Activated T-cell treated with anti-CD3 and anti-CD28 coated beads for 24 hours (primary cell): Measurements from ENCODE around the gene TBC1D24.

ENCODE experiments used
- DNase-seq: peaks from one replicate; pipeline ENCODE4 v3.0.0-alpha.2; 2020; ENCODE audit warnings: low read depth

The TBC1D24 gene

GRCh38 chr16:2450975-2451381 is 23.9 kb upstream of the TBC1D24 start:
- no peak for DNase-seq

GRCh38 chr16:2451851-2452320 is 23.0 kb upstream of the TBC1D24 start:
- DNase-seq: no peak

DNA sequence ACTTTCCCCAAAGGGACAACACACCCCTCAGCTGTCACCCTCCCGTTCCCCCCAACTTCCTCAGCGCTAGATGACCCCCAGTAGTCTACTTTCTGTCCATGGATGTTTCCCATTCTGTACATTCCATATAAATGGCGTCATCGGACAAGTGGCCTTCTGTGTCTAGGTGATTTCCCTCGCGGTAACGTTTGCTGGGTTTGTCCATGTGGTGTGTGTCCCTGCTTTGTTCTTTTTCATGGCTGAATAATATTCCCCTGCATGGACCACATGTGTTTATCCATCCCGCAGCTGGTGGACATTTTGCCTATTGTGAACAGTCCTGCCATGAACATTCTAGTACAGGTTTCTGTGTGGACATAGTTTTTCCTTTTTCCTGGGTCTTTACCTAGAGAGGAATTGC is 22.3 kb upstream of the TBC1D24 start:
- DNase-seq: no peak

DNA sequence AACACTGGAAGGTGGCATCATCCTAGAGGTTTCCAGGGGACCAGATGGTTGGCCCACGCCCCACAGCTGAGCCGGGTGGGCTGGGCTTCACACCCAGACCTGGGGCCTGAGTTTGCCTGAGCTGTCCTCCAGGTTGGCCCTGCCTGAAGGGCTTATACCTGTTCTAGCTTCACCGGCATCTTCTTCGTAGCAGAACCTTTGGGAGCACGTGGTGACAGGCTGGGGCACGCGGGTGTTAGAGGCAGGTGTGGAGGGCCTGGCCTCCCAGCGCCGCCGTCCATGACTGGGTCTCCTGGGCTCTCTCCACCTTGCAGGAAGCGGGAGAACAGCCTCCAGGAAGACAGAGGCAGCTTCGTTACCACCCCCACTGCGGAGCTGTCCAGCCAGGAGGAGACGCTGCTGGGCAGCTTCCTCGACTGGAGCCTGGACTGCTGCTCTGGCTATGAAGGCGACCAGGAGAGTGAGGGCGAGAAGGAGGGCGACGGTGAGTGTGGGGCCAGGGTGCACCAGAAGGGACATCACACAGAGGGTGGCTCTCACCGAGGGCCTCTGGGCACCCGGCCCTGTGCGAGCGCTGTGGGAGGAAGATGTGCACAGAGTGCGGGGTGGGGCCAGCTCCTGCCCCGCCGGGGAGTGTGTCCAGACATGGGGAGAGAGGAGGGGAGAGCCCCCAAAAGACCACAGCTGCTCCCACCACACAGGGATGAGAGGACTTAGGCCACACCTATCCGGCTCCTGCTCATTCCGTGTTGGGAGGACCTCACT is 19.7 kb upstream of the TBC1D24 start:
- DNase-seq: no peak

DNA sequence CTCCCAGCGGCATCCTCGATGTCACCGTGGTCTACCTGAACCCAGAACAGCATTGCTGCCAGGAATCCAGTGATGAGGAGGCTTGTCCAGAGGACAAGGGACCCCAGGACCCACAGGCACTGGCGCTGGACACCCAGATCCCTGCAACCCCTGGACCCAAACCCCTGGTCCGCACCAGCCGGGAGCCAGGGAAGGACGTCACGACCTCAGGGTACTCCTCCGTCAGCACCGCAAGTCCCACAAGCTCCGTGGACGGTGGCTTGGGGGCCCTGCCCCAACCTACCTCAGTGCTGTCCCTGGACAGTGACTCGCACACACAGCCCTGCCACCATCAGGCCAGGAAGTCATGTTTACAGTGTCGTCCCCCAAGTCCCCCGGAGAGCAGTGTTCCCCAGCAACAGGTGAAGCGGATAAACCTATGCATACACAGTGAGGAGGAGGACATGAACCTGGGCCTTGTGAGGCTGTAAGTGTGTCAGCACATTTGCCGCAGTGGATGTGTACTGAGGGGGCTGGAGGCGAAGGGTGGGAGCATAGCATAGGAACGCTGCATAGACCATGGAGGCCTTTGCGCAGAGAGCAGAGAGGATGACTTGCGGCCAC is 18.3 kb upstream of the TBC1D24 start:
- no peak for DNase-seq

DNA sequence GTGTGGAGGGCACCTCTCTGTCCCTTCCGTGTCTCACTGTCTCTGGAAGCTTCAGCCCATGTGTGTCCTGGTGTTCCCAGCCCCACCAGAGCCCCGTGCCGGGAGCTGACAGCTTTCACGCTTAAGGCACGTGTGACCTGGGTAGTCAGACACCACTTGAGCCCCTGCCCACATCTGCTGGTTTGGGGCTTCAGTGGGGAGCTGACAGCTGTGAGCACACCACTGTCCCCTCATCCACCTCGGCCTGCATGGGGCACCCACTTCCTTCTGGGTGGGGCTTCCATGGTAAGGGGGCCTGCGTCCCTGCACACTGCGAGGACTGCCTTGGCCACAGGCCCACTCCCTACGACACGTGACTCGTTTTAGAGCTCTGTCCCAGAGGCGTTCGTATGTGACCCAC is 17.7 kb upstream of the TBC1D24 start:
- no peak for DNase-seq

- no peak for DNase-seq
Observed at GRCh38 chr16:2457946-2458345, 17.0 kb upstream of the TBC1D24 start.

DNA sequence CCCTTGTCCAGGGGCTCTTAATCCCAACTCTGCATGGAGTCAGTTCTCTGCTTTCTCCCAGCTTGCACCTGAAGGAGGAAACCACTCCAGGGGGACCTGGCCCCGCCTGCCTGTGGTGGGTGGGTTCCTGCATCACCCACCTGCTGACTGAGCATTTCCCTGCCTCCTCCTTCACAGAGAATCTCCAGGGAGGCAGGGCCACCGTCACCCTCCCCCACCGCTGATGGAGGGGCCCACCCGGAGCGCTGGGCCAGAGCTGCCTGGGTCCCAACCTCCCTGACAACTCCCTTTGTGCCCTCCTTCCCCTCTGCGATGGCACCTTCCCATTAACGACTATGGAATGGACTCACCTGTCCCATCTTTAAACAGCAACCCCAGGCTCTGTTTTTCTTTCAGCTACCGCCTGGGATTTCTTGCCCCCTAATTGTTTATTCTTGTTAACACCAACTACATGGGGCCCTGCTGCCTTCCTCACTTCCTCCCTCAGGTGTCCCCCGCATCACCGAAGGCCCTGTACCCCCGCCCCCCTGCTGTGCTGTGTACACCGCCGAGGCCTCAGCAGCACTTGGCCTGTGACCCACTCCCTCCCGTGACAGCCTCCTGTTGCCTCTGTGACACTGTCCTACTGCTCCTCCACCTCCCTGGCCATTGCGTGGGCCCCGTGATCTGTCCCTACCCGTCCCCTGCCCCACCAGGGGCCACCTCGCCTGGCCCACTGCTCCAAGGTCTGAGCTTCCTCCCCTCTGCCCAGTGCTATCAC is 15.9 kb upstream of the TBC1D24 start:
- DNase-seq: no peak

DNA sequence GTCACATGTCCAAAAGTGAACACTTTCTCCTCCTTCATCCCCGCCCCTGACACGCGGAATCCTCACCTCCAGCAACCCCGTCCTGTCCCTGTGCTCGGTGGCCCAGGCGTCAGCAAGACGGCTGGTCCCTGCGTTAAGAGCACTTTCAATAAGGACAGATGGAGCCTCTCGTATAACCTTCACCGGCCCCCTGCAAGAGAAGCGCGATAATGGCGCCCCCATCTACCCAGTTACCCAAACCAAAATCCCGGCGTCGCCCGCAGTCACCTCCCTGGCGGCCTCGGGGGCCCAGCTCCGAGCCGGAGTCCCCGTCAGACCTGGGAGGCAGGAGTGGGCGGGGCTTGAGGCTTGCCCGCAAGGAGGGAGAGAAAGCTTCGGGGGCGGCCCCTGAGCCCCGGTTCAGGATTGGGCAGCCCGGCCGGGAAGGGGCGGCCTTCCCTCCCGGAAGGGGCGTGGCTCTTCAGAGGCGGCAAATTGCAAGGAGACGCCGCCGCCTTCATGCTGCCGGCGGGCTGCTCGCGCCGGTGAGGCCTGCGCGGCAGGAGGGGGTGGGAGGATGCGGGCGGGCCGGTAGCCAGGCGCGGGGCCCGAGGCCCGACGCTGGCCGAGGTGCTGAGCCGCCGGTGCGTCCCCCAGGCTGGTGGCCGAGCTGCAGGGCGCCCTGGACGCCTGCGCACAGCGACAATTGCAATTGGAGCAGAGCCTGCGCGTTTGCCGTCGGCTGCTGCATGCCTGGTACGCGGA is 15.1 kb upstream of the TBC1D24 start, which contains the start of gene TEDC2:
Gene TEDC2, plus strand, starts transcription at position 463 of the 744 bp plus-strand sequence. Its CDS starts 36 bp downstream, at position 499.
- DNase-seq: peak; percentile 95

- DNase-seq: no peak
Observed at GRCh38 chr16:2460391-2460713, 14.6 kb upstream of the TBC1D24 start.

DNA sequence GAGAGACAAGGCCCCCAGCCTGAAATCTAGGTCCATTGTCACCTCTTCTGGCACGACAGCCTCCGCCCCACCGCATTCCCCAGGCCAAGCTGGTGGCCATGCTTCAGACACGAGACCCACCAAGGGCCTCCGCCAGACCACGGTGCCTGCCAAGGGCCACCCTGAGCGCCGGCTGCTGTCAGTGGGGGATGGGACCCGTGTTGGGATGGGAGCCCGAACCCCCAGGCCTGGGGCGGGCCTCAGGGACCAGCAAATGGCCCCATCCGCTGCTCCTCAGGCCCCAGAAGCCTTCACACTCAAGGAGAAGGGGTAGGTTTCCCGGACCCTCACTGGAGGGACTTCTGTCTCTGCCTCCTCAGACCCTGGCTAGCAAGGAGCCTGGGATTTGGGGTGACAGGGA is 14.0 kb upstream of the TBC1D24 start:
- no peak for DNase-seq

GRCh38 chr16:2462031-2462866 is 12.7 kb upstream of the TBC1D24 start:
- DNase-seq: no peak

DNA sequence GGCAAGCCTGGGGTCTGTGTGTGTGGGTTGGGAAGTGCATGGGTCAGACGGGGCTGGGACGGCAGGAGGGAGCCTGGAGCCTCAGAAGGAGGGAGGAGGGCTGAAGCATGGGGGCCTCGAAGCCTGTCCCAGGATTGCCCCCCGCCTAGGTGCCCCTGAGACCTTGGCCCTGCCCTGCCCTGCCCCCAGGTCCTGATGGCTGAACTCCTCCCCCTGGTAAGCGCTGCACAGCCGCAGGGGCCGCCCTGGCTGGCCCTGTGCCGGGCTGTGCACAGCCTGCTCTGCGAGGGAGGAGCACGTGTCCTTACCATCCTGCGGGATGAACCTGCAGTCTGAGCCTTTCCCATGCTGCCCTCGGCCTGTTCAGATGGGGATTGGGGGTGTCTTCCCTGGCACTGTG is 10.6 kb upstream of the TBC1D24 start:
- DNase-seq: no peak

DNA sequence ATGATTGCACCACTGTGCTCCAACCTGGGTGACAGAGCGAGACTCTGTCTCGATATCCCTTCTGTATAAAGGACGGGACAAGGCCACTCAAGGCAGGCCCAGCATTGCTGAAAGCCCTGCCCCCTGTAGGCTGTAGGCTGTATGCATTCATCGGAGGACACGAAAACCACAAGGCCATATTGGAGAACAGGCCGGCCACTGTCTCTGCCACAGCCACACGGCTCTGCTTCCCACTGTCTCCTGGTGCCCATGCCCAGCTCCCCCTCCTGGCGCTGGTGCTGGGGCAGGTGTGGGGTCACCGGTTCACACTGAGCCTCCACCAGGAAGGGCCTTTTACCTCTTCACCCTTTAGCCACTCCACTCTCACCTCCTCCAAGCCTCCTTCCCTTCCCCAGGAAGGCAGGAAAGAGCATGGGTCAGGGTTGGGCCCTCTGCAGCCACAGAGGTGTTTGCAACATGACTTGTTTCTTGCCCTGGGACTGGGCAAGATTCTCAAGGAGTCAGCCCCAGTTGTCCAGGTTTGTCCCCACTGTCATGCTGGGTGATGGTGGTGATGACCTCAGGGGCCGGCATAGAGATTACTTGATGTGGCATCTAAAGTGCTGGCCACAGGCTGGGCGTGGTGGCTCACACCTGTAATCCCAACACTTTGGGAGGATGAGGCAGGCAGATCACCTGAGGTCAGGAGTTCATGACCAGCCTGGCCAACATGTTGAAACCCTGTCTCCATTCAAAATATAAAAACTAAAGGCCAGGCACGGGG is 9.1 kb upstream of the TBC1D24 start:
- DNase-seq: no peak

DNA sequence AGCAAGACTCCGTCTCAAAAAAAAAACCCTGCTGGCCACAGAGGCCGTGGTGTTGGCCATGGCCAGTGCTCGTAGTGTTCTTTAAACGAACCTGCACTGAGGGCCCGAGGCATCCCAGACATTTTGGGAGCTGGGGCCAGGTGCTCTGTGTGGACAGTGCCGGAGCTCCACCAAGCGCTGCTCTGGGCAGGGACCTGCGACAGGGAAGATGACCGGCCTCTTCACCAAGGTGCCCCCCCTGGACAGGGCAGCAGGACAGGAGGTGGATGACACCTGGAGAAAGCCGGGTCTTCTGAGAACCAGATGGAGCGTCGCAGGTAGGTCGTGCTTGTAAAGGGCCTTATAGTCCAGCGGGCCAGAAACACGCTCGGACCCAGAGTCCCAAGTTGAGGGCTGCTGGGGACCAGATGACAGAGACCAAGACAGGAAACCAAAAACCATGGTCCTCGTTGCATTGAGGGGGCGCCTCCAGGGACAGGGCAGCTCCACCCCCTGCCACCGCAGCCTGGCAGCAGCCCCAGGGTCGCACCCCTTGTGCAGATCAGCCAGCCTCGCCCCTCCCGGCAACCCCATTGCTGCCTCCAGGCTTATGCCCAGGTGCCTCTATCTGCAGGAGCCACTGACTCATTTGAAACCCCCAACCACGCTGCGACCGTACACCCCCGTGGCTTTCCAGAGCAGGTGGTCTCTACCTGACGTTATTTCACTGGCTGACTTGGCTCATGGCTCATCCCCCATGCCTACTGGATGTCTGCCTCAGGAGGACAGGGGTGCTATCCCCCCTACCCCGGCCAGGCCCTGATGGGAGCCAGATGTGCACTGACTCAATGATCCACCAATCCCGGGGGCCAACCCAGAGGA is 8.0 kb upstream of the TBC1D24 start:
- DNase-seq: no peak

GRCh38 chr16:2467528-2468232 is 7.2 kb upstream of the TBC1D24 start:
- DNase-seq: no peak

DNA sequence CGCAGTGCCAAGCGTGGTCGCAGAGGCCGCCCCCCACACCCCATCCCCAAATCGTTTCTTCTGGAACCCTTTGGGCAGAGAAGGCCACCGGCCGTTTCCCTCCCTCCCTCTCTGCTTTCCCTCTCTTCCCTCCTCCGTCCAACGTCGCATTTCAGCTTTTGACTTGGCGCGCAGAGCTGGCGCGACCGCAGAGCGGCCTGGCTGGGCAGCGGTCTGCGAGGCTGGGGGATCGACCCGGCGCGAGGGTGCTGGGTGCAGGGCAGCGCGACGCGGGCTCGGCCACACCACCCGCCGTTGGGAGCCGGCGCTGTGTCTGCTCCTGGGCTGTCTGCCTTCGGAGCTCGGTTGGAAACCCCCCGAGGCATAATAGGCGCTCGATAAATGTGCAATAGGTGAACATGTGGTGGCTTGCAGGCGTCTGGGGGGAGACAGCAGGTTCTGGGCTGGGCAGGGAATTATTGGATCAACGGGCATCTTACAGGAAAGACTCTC is 6.6 kb upstream of the TBC1D24 start:
- DNase-seq: no peak

DNA sequence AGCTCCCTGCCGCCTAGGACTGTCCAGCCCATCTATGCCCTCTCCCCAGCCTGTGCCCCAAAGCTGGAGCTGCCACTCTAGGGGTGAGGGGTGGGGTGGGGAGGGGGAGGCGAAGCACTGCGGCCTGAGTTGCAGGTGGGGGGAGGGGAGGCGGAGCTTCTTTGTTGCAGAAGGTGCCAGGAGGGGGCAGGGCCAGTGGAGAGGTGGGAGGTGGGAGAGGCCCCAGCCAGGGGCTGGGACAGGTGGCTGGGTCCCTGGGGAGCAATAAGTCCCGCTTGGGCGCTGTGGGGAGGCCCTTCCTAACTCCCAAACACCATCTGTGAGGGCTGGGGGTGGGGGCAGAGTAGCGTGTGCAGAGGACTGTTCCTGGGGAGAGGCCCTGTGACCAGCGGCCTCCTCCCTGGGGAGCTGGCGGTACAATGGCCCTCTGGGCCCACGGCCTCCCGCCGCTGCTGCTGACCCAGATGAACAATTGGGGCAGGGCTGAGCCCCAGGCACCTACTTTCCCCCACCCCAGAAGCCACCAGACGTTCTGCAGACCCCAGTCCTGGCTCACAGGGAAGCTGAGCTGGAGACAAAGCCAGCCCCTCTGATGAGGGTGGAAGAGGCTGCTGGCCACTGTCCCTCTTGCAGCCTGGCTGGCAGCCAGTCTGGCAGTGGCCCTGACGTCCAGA is 6.1 kb upstream of the TBC1D24 start:
- DNase-seq: no peak
